Measurements from ENCODE around the gene SP1. TPM values are rescaled to one million over a fixed set of nuclear protein-coding genes. Genes with fewer than 3 reads are reported as not detected.

SP1 gene
- total RNA-seq, 1 experiment from 2014 or later, result 78.4 TPM

- no peaks in the 10 kb centered on the region for H3K9me3 ChIP-seq (ENCODE audit: low read depth, low read length, poor library complexity, severe bottlenecking)
- H3K4me1 ChIP-seq (ENCODE audit: insufficient read depth, low read length, poor library complexity, severe bottlenecking), result peaks cover 10% of the 10 kb centered on the region
- no TSS peak for BruUV-seq (replicated peaks)
- intact Hi-C loops (cut with micrococcal nuclease; ENCODE audit: unreplicated experiment), result no loop called here
- TF ChIP-seq EZH2 (IDR thresholded peaks at IDR 0.05; ENCODE audit: borderline replicate concordance, low read depth, low read length, poor library complexity, severe bottlenecking), result no peak
- TF ChIP-seq CTCF (conservative IDR thresholded peaks at IDR 0.05; ENCODE audit: low read depth, low read length), result no peak
- no peaks in the 10 kb centered on the region for H3K36me3 ChIP-seq (ENCODE audit: insufficient read depth, low read length, poor library complexity, severe bottlenecking)
- no peak overlapping the region for H3K4me3 ChIP-seq (ENCODE audit: low read depth, low read length, poor library complexity, severe bottlenecking)
- no peaks in the 10 kb centered on the region for H3K27me3 ChIP-seq (replicated peaks; ENCODE audit: insufficient read depth, low read depth, low read length, poor library complexity)
- no peak overlapping the region for H3K27ac ChIP-seq (ENCODE audit: low read depth, low read length, poor library complexity, severe bottlenecking)
- CTCF ChIA-PET, result interaction anchor here (0.6 to 1.3 kb wide), 2 partner anchors 13 to 73 kb away, joined by 4 to 6 read pairs; no protein-coding TSS in a partner anchor
- no peak for DNase-seq (ENCODE audit: low spot score)
- POLR2A ChIA-PET (ENCODE audit: low non-redundant PET), result no interaction called here
These were observed 44.9 kb downstream of the SP1 start for GRCh38 chr12:53424626-53425514.

GRCh38 chr12:53425515-53426150, 45.7 kb downstream of the SP1 start:
- BruUV-seq (replicated peaks), result no TSS peak
- H3K4me3 ChIP-seq (ENCODE audit: low read depth, low read length, poor library complexity, severe bottlenecking), result no peak overlapping the region
- ChIA-PET CTCF (interaction anchor here (1.3 kb wide), 1 partner anchor 73 kb away, joined by 4 read pairs; no protein-coding TSS in a partner anchor), POLR2A (ENCODE audit: low non-redundant PET) (no interaction called here)
- no peaks in the 10 kb centered on the region for H3K27me3 ChIP-seq (replicated peaks; ENCODE audit: insufficient read depth, low read depth, low read length, poor library complexity)
- peaks cover 8% of the 10 kb centered on the region for H3K4me1 ChIP-seq (ENCODE audit: insufficient read depth, low read length, poor library complexity, severe bottlenecking)
- no peak for TF ChIP-seq CTCF (conservative IDR thresholded peaks at IDR 0.05; ENCODE audit: low read depth, low read length)
- TF ChIP-seq EZH2 (IDR thresholded peaks at IDR 0.05; ENCODE audit: borderline replicate concordance, low read depth, low read length, poor library complexity, severe bottlenecking), result no peak
- DNase-seq (ENCODE audit: low spot score), result no peak
- intact Hi-C loops (cut with micrococcal nuclease; ENCODE audit: unreplicated experiment), result no loop called here
- H3K9me3 ChIP-seq (ENCODE audit: low read depth, low read length, poor library complexity, severe bottlenecking), result no peaks in the 10 kb centered on the region
- no peak overlapping the region for H3K27ac ChIP-seq (ENCODE audit: low read depth, low read length, poor library complexity, severe bottlenecking)
- H3K36me3 ChIP-seq (ENCODE audit: insufficient read depth, low read length, poor library complexity, severe bottlenecking), result no peaks in the 10 kb centered on the region

- Histone ChIP-seq H3K36me3 (ENCODE audit: insufficient read depth, low read length, poor library complexity, severe bottlenecking) (no peaks in the 10 kb centered on the region), H3K4me1 (ENCODE audit: insufficient read depth, low read length, poor library complexity, severe bottlenecking) (no peaks in the 10 kb centered on the region), H3K27me3 (replicated peaks; ENCODE audit: insufficient read depth, low read depth, low read length, poor library complexity) (no peaks in the 10 kb centered on the region), H3K4me3 (ENCODE audit: low read depth, low read length, poor library complexity, severe bottlenecking) (no peak overlapping the region), H3K27ac (ENCODE audit: low read depth, low read length, poor library complexity, severe bottlenecking) (no peak overlapping the region), H3K9me3 (ENCODE audit: low read depth, low read length, poor library complexity, severe bottlenecking) (no peaks in the 10 kb centered on the region)
- BruUV-seq (replicated peaks), result no TSS peak
- no peak for DNase-seq (ENCODE audit: low spot score)
- TF ChIP-seq CTCF (conservative IDR thresholded peaks at IDR 0.05; ENCODE audit: low read depth, low read length), result no peak
- no peak for TF ChIP-seq EZH2 (IDR thresholded peaks at IDR 0.05; ENCODE audit: borderline replicate concordance, low read depth, low read length, poor library complexity, severe bottlenecking)
- CTCF ChIA-PET, result no interaction called here
- intact Hi-C loops (cut with micrococcal nuclease; ENCODE audit: unreplicated experiment), result no loop called here
- POLR2A ChIA-PET (ENCODE audit: low non-redundant PET), result interaction anchor here (0.6 kb wide), 1 partner anchor 14 kb away, joined by 4 read pairs; no protein-coding TSS in a partner anchor
These were observed 48.1 kb downstream of the SP1 start for GRCh38 chr12:53427905-53428594.

All from A673 (cell line).